Left renal cortex interstitium (tissue), 4 donors: Measurements from ENCODE around the gene DNLZ. TPM values are rescaled to one million over a fixed set of nuclear protein-coding genes. Genes with fewer than 3 reads are reported as not detected.

ENCODE experiments used
- DNase-seq, 4 donors: peaks; one replicate each; pipeline ENCODE4 v3.0.0-alpha.2; 2013; ENCODE audit warnings: low read depth in 4 of 4, low spot score in 2 of 4, missing footprints in 1 of 4
- polyA plus RNA-seq, 4 donors: library from polyadenylated mRNA; unstranded; fragments of 120-200 nt; gene quantifications; one replicate each; pipeline ENCODE4 v1.2.1, GENCODE V29; 2013; ENCODE audit not compliant: insufficient read length in 4 of 4

Gene DNLZ
- polyA plus RNA-seq, 4 donors: 5.0 to 26.2 (median 9.1) TPM

GRCh38 chr9:136397643-136398042 is 34.1 kb upstream of the DNLZ start:
- DNase-seq: no peak

GRCh38 chr9:136396219-136396515 is 32.6 kb upstream of the DNLZ start:
- no peak for DNase-seq

- no peak for DNase-seq
These were observed 32.0 kb upstream of the DNLZ start for GRCh38 chr9:136395345-136396218.

- no peak for DNase-seq
These were observed 31.4 kb upstream of the DNLZ start for GRCh38 chr9:136395020-136395340.

- DNase-seq: no peak
These were observed 30.9 kb upstream of the DNLZ start for GRCh38 chr9:136394312-136395019.

GRCh38 chr9:136393531-136393930 is 30.0 kb upstream of the DNLZ start:
- DNase-seq: no peak

GRCh38 chr9:136392538-136393449 is 29.2 kb upstream of the DNLZ start:
- DNase-seq: no peak

GRCh38 chr9:136391737-136392537 is 28.4 kb upstream of the DNLZ start:
- no peak for DNase-seq

- DNase-seq: no peak
These were observed 25.9 kb upstream of the DNLZ start for GRCh38 chr9:136389396-136389795.

GRCh38 chr9:136387217-136387616 is 23.7 kb upstream of the DNLZ start:
- DNase-seq: no peak

- DNase-seq: no peak
These were observed 22.5 kb upstream of the DNLZ start for GRCh38 chr9:136386018-136386417.

GRCh38 chr9:136385015-136385414 is 21.5 kb upstream of the DNLZ start:
- DNase-seq: no peak

- no peak for DNase-seq
These were observed 19.9 kb upstream of the DNLZ start for GRCh38 chr9:136383436-136383835.

- DNase-seq: no peak
These were observed 18.5 kb upstream of the DNLZ start for GRCh38 chr9:136381966-136382513.

GRCh38 chr9:136381311-136381710 is 17.8 kb upstream of the DNLZ start:
- no peak for DNase-seq

- DNase-seq: no peak
These were observed 16.8 kb upstream of the DNLZ start for GRCh38 chr9:136380381-136380780.

- no peak for DNase-seq
These were observed 16.3 kb upstream of the DNLZ start for GRCh38 chr9:136379891-136380290.

- DNase-seq: no peak
These were observed 15.9 kb upstream of the DNLZ start for GRCh38 chr9:136379401-136379800.

- no peak for DNase-seq
These were observed 15.4 kb upstream of the DNLZ start for GRCh38 chr9:136379003-136379287.
